Measurements from ENCODE around the gene AGFG2.

Gene AGFG2

DNA sequence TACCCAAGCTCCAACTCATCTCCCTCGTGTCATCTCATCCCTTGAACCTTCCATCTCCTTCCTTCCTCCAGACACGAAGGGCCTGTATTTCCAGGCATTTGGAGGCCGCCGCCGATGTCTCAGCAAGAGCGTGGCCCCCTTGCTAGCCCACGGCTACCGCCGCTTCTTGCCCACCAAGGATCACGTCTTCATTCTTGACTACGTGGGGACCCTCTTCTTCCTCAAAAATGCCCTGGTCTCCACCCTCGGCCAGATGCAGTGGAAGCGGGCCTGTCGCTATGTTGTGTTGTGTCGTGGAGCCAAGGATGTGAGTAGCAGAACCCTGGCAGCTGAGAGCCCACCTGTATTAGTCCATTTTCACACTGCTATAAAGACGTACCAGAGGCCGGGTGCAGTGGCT, 52.6 kb downstream of the AGFG2 start:
- no peak overlapping the region for H3K4me3 ChIP-seq (ENCODE audit: low read depth, low read length)
- no peak for DNase-seq (ENCODE audit: low read depth, low spot score)
- TF ChIP-seq CTCF (IDR thresholded peaks at IDR 0.05; ENCODE audit: insufficient read depth, low read length, missing control alignments) = no peak
- ChIA-PET CTCF (interaction anchor here (0.5 to 13.2 kb wide), 5 partner anchors 10 to 691 kb away, joined by 3 to 138 read pairs (median 5); partner anchors contain the start of gene PCOLCE), POLR2A (no interaction called here)

DNA sequence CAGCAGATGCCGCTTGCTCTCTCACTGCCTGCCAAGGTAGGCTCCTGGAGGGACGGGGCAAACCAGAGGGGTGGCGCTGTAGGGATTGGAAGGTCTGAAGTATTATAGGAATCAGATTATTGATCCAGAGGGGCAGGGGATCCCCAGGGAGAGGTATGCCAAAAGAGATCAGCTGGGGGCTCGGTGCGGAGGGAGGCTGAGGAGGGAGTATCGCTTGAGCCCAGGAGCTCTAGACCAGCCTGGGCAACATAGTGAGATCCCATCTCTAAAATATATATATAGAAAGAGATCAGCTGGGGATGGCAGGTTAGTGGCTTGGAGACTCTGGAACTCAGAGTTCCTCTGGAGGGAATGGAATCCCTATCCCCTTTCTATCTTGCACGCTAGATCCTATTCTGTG, 56.2 kb downstream of the AGFG2 start:
- H3K4me3 ChIP-seq (ENCODE audit: low read depth, low read length) = no peak overlapping the region
- POLR2A ChIA-PET = interaction anchor here (1.2 kb wide), 1 partner anchor 9 kb away, joined by 8 read pairs; the partner anchor contains the start of genes FBXO24 and LRCH4
- DNase-seq (ENCODE audit: low read depth, low spot score) = no peak
- TF ChIP-seq CTCF (IDR thresholded peaks at IDR 0.05; ENCODE audit: insufficient read depth, low read length, missing control alignments) = no peak
- CTCF ChIA-PET = interaction anchor here (3.5 kb wide), 1 partner anchor 9 kb away, joined by 16 read pairs; the partner anchor contains the start of genes FBXO24 and LRCH4

- POLR2A ChIA-PET = interaction anchor here (1.8 kb wide), 1 partner anchor 12 kb away, joined by 5 read pairs; the partner anchor contains the start of gene FBXO24
These were observed 59.4 kb downstream of the AGFG2 start for GRCh38 chr7:100598425-100598824.

DNA sequence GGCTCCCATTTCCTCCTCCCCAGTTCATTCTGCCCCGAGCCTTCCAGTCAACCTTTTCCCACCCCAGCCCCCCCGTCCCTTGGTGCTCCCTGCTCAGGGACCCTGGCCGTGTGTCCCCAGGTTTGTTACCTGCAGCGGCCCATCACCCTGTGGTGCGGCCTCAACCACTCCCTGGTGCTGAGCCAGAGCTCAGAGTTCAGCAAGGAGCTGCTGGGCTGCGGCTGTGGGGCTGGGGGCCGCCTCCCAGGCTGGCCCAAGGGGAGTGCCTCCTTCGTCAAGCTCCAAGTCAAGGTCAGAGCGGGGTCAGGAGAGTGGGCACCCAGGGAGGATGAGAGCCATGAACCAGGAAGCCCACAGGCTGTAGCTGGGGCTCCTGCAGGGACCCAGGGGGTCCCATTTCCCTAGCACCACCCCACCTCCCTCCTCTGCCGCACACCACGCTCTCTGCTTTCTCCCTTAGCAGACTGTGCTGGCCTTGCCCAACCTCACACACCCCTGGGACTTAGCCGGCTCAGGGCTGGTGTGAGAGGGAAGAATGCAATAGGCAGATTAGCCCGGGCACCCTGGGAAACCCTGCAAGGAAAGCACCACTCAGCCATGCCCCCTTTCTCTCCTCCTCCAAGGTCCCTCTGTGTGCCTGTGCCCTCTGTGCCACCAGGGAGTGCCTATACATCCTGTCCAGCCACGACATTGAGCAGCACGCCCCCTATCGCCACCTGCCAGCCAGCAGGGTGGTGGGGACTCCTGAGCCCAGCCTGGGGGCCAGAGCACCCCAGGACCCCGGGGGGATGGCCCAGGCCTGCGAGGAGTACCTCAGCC, 61.1 kb downstream of the AGFG2 start:
- ChIA-PET CTCF (interaction anchor here (0.9 kb wide), 1 partner anchor 40 kb away, joined by 3 read pairs; no protein-coding TSS in a partner anchor), POLR2A (interaction anchor here (1.0 kb wide), 1 partner anchor 14 kb away, joined by 3 read pairs; the partner anchor contains the start of genes FBXO24 and LRCH4)
- no peak overlapping the region for H3K4me3 ChIP-seq (ENCODE audit: low read depth, low read length)
- no peak for TF ChIP-seq CTCF (IDR thresholded peaks at IDR 0.05; ENCODE audit: insufficient read depth, low read length, missing control alignments)
- DNase-seq (ENCODE audit: low read depth, low spot score) = no peak

More at GRCh38 chr7:100598425-100598824, 59.4 kb downstream of the AGFG2 start:
- no peak for DNase-seq (ENCODE audit: low read depth, low spot score)
- no peak for TF ChIP-seq CTCF (IDR thresholded peaks at IDR 0.05; ENCODE audit: insufficient read depth, low read length, missing control alignments)
- CTCF ChIA-PET = interaction anchor here (0.8 to 1.7 kb wide), 3 partner anchors 10 to 116 kb away, joined by 3 to 6 read pairs (median 4); partner anchors contain the start of gene FBXO24
- no peak overlapping the region for H3K4me3 ChIP-seq (ENCODE audit: low read depth, low read length)

DNA sequence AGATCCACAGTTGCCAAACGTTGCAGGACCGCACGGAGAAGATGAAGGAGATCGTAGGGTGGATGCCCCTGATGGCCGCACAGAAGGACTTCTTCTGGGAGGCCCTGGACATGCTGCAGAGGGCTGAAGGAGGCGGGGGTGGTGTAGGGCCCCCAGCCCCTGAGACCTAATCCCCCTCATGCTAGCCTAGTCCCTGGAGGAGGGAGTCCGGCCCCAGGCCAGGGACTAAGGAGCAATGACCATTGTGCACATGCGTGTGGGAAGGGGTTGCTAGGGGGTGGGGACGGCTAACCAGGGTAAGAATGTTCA, 61.7 kb downstream of the AGFG2 start:
- DNase-seq (ENCODE audit: low read depth, low spot score) = no peak
- POLR2A ChIA-PET = no interaction called here
- CTCF ChIA-PET = interaction anchor here (1.7 kb wide), 1 partner anchor 10 kb away, joined by 7 read pairs; no protein-coding TSS in a partner anchor
- TF ChIP-seq CTCF (IDR thresholded peaks at IDR 0.05; ENCODE audit: insufficient read depth, low read length, missing control alignments) = no peak
- no peak overlapping the region for H3K4me3 ChIP-seq (ENCODE audit: low read depth, low read length)
